ENCODE measurements around the gene CDRT4. TPM values are rescaled to one million over a fixed set of nuclear protein-coding genes. Genes with fewer than 3 reads are reported as not detected.
A peak's percentile ranks its signal among the peaks of the same experiment; 100 is the strongest.

The CDRT4 gene
- total RNA-seq, 1 experiment from 2014 or later, result 13.6 TPM

- no peak overlapping the region for H3K4me3 ChIP-seq (ENCODE audit: low read length)
- H3K4me2 ChIP-seq (ENCODE audit: low read depth, low read length, poor library complexity, severe bottlenecking), result no peak overlapping the region
- no peak overlapping the region for H3K27ac ChIP-seq (ENCODE audit: low read length)
- H3K9me3 ChIP-seq (ENCODE audit: low read length), result no peaks in the 10 kb centered on the region
- no peak overlapping the region for H3K9ac ChIP-seq (ENCODE audit: low read length)
- H4K20me1 ChIP-seq (ENCODE audit: insufficient read depth, low read depth, low read length), result no peaks in the 10 kb centered on the region
- H3K79me2 ChIP-seq (ENCODE audit: low read length), result no peaks in the 10 kb centered on the region
- H3K4me1 ChIP-seq (ENCODE audit: low read length), result peaks cover 9% of the 10 kb centered on the region
- no peaks in the 10 kb centered on the region for H3K36me3 ChIP-seq (ENCODE audit: insufficient read depth, low read length)
- H3K9me2 ChIP-seq (replicated peaks; ENCODE audit: insufficient read depth, low read length), result no peaks in the 10 kb centered on the region
- no peak for DNase-seq
- H3K27me3 ChIP-seq (ENCODE audit: low read length), result no peaks in the 10 kb centered on the region
- H2AFZ ChIP-seq (ENCODE audit: low read length), result no peak overlapping the region
Observed at GRCh38 chr17:15501282-15501681, 33.9 kb upstream of the CDRT4 start.

GRCh38 chr17:15498107-15498506 lies 30.7 kb upstream of the CDRT4 start:
- Histone ChIP-seq H3K4me1 (ENCODE audit: low read length) (peaks cover 3% of the 10 kb centered on the region), H2AFZ (ENCODE audit: low read length) (0 out of 2 replicates have a peak overlapping the region, but pooled peaks have one; percentile 67), H3K9ac (ENCODE audit: low read length) (no peak overlapping the region), H3K9me3 (ENCODE audit: low read length) (no peaks in the 10 kb centered on the region), H3K36me3 (ENCODE audit: insufficient read depth, low read length) (no peaks in the 10 kb centered on the region), H4K20me1 (ENCODE audit: insufficient read depth, low read depth, low read length) (no peaks in the 10 kb centered on the region), H3K4me3 (ENCODE audit: low read length) (no peak overlapping the region), H3K27ac (ENCODE audit: low read length) (no peak overlapping the region), H3K4me2 (ENCODE audit: low read depth, low read length, poor library complexity, severe bottlenecking) (no peak overlapping the region), H3K79me2 (ENCODE audit: low read length) (no peaks in the 10 kb centered on the region), H3K9me2 (replicated peaks; ENCODE audit: insufficient read depth, low read length) (no peaks in the 10 kb centered on the region), H3K27me3 (ENCODE audit: low read length) (no peaks in the 10 kb centered on the region)
- peak; percentile 73 for DNase-seq

- no peaks in the 10 kb centered on the region for H3K27me3 ChIP-seq (ENCODE audit: low read length)
- no peaks in the 10 kb centered on the region for H4K20me1 ChIP-seq (ENCODE audit: insufficient read depth, low read depth, low read length)
- DNase-seq, result no peak
- H3K79me2 ChIP-seq (ENCODE audit: low read length), result no peaks in the 10 kb centered on the region
- no peak overlapping the region for H3K4me2 ChIP-seq (ENCODE audit: low read depth, low read length, poor library complexity, severe bottlenecking)
- H3K9ac ChIP-seq (ENCODE audit: low read length), result no peak overlapping the region
- H3K9me2 ChIP-seq (replicated peaks; ENCODE audit: insufficient read depth, low read length), result no peaks in the 10 kb centered on the region
- H3K4me1 ChIP-seq (ENCODE audit: low read length), result no peaks in the 10 kb centered on the region
- H3K36me3 ChIP-seq (ENCODE audit: insufficient read depth, low read length), result no peaks in the 10 kb centered on the region
- H3K4me3 ChIP-seq (ENCODE audit: low read length), result no peak overlapping the region
- H3K27ac ChIP-seq (ENCODE audit: low read length), result no peak overlapping the region
- H2AFZ ChIP-seq (ENCODE audit: low read length), result no peak overlapping the region
- H3K9me3 ChIP-seq (ENCODE audit: low read length), result no peaks in the 10 kb centered on the region
Observed at GRCh38 chr17:15496735-15497670, 29.6 kb upstream of the CDRT4 start.

- DNase-seq, result no peak
- H3K79me2 ChIP-seq (ENCODE audit: low read length), result no peaks in the 10 kb centered on the region
- no peaks in the 10 kb centered on the region for H3K36me3 ChIP-seq (ENCODE audit: insufficient read depth, low read length)
- no peaks in the 10 kb centered on the region for H3K9me2 ChIP-seq (replicated peaks; ENCODE audit: insufficient read depth, low read length)
- no peak overlapping the region for H3K27ac ChIP-seq (ENCODE audit: low read length)
- H3K9me3 ChIP-seq (ENCODE audit: low read length), result no peaks in the 10 kb centered on the region
- no peak overlapping the region for H3K4me2 ChIP-seq (ENCODE audit: low read depth, low read length, poor library complexity, severe bottlenecking)
- H2AFZ ChIP-seq (ENCODE audit: low read length), result no peak overlapping the region
- no peak overlapping the region for H3K9ac ChIP-seq (ENCODE audit: low read length)
- H4K20me1 ChIP-seq (ENCODE audit: insufficient read depth, low read depth, low read length), result no peaks in the 10 kb centered on the region
- no peaks in the 10 kb centered on the region for H3K4me1 ChIP-seq (ENCODE audit: low read length)
- no peak overlapping the region for H3K4me3 ChIP-seq (ENCODE audit: low read length)
- H3K27me3 ChIP-seq (ENCODE audit: low read length), result no peaks in the 10 kb centered on the region
Observed at GRCh38 chr17:15494821-15495220, 27.4 kb upstream of the CDRT4 start.

- H3K4me3 ChIP-seq (ENCODE audit: low read length), result no peak overlapping the region
- no peak overlapping the region for H3K4me2 ChIP-seq (ENCODE audit: low read depth, low read length, poor library complexity, severe bottlenecking)
- no peaks in the 10 kb centered on the region for H3K4me1 ChIP-seq (ENCODE audit: low read length)
- no peaks in the 10 kb centered on the region for H3K79me2 ChIP-seq (ENCODE audit: low read length)
- no peaks in the 10 kb centered on the region for H3K9me2 ChIP-seq (replicated peaks; ENCODE audit: insufficient read depth, low read length)
- no peak overlapping the region for H2AFZ ChIP-seq (ENCODE audit: low read length)
- no peaks in the 10 kb centered on the region for H3K9me3 ChIP-seq (ENCODE audit: low read length)
- H3K9ac ChIP-seq (ENCODE audit: low read length), result no peak overlapping the region
- H3K27me3 ChIP-seq (ENCODE audit: low read length), result no peaks in the 10 kb centered on the region
- no peak overlapping the region for H3K27ac ChIP-seq (ENCODE audit: low read length)
- no peaks in the 10 kb centered on the region for H3K36me3 ChIP-seq (ENCODE audit: insufficient read depth, low read length)
- no peak for DNase-seq
- H4K20me1 ChIP-seq (ENCODE audit: insufficient read depth, low read depth, low read length), result no peaks in the 10 kb centered on the region
Observed at GRCh38 chr17:15493693-15494035, 26.2 kb upstream of the CDRT4 start.

GRCh38 chr17:15492791-15493692 lies 25.6 kb upstream of the CDRT4 start:
- no peak overlapping the region for H3K4me2 ChIP-seq (ENCODE audit: low read depth, low read length, poor library complexity, severe bottlenecking)
- no peaks in the 10 kb centered on the region for H4K20me1 ChIP-seq (ENCODE audit: insufficient read depth, low read depth, low read length)
- no peak overlapping the region for H3K27ac ChIP-seq (ENCODE audit: low read length)
- no peaks in the 10 kb centered on the region for H3K9me3 ChIP-seq (ENCODE audit: low read length)
- no peaks in the 10 kb centered on the region for H3K9me2 ChIP-seq (replicated peaks; ENCODE audit: insufficient read depth, low read length)
- H3K4me1 ChIP-seq (ENCODE audit: low read length), result no peaks in the 10 kb centered on the region
- H3K4me3 ChIP-seq (ENCODE audit: low read length), result no peak overlapping the region
- H3K79me2 ChIP-seq (ENCODE audit: low read length), result no peaks in the 10 kb centered on the region
- H2AFZ ChIP-seq (ENCODE audit: low read length), result no peak overlapping the region
- H3K9ac ChIP-seq (ENCODE audit: low read length), result no peak overlapping the region
- no peaks in the 10 kb centered on the region for H3K36me3 ChIP-seq (ENCODE audit: insufficient read depth, low read length)
- no peak for DNase-seq
- H3K27me3 ChIP-seq (ENCODE audit: low read length), result no peaks in the 10 kb centered on the region

GRCh38 chr17:15492186-15492585 lies 24.8 kb upstream of the CDRT4 start:
- DNase-seq, result no peak

GRCh38 chr17:15490634-15491261 lies 23.3 kb upstream of the CDRT4 start:
- Histone ChIP-seq H3K79me2 (ENCODE audit: low read length) (no peaks in the 10 kb centered on the region), H4K20me1 (ENCODE audit: insufficient read depth, low read depth, low read length) (no peaks in the 10 kb centered on the region), H3K9me3 (ENCODE audit: low read length) (no peaks in the 10 kb centered on the region), H3K4me2 (ENCODE audit: low read depth, low read length, poor library complexity, severe bottlenecking) (no peak overlapping the region), H3K27me3 (ENCODE audit: low read length) (no peaks in the 10 kb centered on the region), H3K4me1 (ENCODE audit: low read length) (no peaks in the 10 kb centered on the region), H2AFZ (ENCODE audit: low read length) (no peak overlapping the region), H3K36me3 (ENCODE audit: insufficient read depth, low read length) (no peaks in the 10 kb centered on the region), H3K9ac (ENCODE audit: low read length) (no peak overlapping the region), H3K4me3 (ENCODE audit: low read length) (no peak overlapping the region), H3K27ac (ENCODE audit: low read length) (no peak overlapping the region), H3K9me2 (replicated peaks; ENCODE audit: insufficient read depth, low read length) (no peaks in the 10 kb centered on the region)
- DNase-seq, result no peak

More at GRCh38 chr17:15492186-15492585, 24.8 kb upstream of the CDRT4 start:
- Histone ChIP-seq H3K9me3 (ENCODE audit: low read length) (no peaks in the 10 kb centered on the region), H2AFZ (ENCODE audit: low read length) (no peak overlapping the region), H3K4me3 (ENCODE audit: low read length) (no peak overlapping the region), H3K4me2 (ENCODE audit: low read depth, low read length, poor library complexity, severe bottlenecking) (no peak overlapping the region), H4K20me1 (ENCODE audit: insufficient read depth, low read depth, low read length) (no peaks in the 10 kb centered on the region), H3K4me1 (ENCODE audit: low read length) (no peaks in the 10 kb centered on the region), H3K79me2 (ENCODE audit: low read length) (no peaks in the 10 kb centered on the region), H3K27me3 (ENCODE audit: low read length) (no peaks in the 10 kb centered on the region), H3K27ac (ENCODE audit: low read length) (no peak overlapping the region), H3K9me2 (replicated peaks; ENCODE audit: insufficient read depth, low read length) (no peaks in the 10 kb centered on the region), H3K9ac (ENCODE audit: low read length) (no peak overlapping the region), H3K36me3 (ENCODE audit: insufficient read depth, low read length) (no peaks in the 10 kb centered on the region)

Measured in Karpas-422 (cell line).